Dermis microvascular lymphatic vessel endothelial cell (primary cell): ENCODE data around the gene E4F1. TPM values are rescaled to one million over a fixed set of nuclear protein-coding genes. Genes with fewer than 3 reads are reported as not detected.

Source experiments
- DNase-seq, 2 donors: peaks; one replicate each; pipeline versions ENCODE4 v3.0.0 to v3.0.0-alpha.2; 2010; ENCODE audit warnings: low read depth in 2 of 2
- total RNA-seq: library from RNA; depleted of rRNA; stranded (reverse); fragments of >200 nt; gene quantifications from 2 replicates; pipeline ENCODE4 v1.2.1, GENCODE V29; 2014

The E4F1 gene, protein sequence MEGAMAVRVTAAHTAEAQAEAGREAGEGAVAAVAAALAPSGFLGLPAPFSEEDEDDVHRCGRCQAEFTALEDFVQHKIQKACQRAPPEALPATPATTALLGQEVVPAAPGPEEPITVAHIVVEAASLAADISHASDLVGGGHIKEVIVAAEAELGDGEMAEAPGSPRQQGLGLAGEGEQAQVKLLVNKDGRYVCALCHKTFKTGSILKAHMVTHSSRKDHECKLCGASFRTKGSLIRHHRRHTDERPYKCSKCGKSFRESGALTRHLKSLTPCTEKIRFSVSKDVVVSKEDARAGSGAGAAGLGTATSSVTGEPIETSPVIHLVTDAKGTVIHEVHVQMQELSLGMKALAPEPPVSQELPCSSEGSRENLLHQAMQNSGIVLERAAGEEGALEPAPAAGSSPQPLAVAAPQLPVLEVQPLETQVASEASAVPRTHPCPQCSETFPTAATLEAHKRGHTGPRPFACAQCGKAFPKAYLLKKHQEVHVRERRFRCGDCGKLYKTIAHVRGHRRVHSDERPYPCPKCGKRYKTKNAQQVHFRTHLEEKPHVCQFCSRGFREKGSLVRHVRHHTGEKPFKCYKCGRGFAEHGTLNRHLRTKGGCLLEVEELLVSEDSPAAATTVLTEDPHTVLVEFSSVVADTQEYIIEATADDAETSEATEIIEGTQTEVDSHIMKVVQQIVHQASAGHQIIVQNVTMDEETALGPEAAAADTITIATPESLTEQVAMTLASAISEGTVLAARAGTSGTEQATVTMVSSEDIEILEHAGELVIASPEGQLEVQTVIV
- total RNA-seq, result 22.2 and 26.3 TPM in 2 replicates

DNA sequence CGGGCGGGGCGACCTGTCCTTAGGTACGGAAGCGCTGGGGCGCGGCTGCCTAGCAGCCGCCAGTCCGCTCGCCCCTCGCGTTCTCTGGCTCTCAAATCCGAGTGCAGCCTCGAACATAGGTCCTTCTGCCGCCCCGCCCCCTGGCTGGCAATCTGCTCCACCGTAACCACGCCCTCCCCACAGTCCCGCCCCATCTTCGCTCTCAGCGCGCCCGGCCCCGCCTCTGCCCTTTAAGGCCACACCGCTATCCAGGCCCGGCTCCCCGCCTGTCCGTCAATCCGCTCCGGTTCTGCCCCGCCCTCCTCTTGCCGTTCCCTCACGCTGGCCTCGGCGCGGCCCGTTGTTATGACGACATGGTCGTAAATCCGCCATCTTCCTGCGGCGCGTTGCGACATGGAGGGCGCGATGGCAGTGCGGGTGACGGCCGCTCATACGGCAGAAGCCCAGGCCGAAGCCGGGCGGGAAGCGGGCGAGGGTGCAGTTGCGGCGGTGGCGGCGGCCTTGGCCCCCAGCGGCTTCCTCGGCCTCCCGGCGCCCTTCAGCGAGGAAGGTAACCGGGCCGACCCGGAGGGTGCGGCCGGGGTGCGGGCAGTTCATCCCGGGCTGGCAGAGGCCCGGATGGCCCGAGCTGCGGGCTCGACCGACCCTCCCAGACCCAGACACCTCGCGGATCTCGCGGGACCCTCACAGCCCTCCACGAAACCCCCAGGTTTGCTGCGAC lies at the start of gene E4F1:
E4F1 (plus strand) TSS at position 371 of the 721 bp plus-strand sequence; CDS start at position 394, 23 bp downstream.
- DNase-seq, result peak; percentile 98 to 100

DNA sequence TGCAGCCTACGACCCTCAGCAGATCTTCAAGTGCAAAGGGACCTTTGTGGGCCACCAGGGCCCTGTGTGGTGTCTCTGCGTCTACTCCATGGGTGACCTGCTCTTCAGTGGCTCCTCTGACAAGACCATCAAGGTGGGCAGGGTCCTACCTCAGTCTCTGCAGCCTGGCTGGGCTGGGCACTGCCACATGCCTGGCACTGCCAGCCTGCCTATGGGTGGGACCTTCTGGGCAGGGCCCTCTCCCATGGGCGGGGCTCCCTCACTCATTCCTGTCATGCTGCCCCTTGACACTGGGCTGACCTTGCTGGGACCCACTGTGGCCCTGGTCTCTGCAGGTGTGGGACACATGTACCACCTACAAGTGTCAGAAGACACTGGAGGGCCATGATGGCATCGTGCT lies 49.5 kb upstream of the E4F1 start:
- no peak for DNase-seq

DNA sequence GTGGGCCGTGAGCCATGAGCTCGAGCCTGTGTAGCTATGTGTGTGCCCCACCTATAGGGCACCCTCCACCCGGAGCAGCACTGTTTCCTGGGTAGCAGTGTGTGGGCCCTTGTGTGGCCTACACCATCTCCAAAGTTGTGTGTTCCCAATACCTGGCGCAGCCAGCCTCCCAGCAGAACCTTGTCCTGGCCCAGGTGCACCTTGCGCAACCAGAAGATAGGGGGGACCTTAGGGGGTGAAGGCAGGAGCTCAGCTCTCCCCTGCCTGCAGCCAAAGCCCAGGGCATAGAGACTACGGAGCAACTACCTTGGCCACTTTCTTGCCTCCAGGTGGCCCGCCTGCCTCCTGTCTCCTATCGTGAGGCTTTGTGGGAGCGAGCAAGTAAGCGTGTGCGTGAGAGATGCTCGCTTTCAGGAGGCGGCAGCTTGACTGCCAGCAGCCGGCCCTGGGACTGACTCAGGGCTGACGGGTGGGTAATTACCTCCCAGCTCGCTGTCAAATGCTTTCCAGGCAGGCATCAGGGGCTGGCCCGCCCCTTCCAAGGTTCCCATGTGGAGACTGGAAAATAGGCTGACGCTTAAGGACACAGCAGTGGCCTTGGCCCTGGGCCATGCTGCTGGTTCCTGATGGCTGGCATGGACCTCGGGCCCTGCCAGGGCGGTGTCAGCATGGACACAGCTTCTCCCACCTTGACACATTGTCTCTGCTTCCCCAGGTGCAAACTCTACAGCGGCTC lies 48.8 kb upstream of the E4F1 start:
- DNase-seq, result no peak

DNA sequence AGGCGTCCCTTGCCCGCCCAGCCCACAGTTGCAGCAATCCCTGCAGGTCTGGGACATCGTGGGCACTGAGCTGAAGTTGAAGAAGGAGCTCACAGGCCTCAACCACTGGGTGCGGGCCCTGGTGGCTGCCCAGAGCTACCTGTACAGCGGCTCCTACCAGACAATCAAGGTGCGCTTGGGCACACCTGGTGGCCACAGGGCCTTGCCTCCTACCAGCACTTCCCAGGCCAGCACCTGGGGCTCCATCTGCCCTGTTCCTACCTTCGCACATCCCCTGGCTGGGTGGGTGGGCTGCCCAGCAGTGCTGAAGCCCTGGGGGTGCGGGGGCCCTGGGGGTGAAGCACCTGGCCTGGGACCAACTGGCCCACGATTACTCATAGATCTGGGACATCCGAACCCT lies 47.9 kb upstream of the E4F1 start:
- no peak for DNase-seq

DNA sequence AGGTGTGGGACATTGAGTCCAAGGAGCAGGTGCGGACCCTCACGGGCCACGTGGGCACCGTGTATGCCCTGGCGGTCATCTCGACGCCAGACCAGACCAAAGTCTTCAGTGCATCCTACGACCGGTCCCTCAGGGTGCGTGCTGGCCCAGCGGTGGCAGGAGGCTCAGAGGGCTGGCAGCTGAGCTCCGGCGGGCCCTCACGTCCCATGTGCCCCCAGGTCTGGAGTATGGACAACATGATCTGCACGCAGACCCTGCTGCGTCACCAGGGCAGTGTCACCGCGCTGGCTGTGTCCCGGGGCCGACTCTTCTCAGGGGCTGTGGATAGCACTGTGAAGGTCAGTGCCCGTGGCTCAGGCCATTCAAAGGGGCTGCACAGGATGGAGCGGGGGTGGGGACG lies 47.3 kb upstream of the E4F1 start:
- DNase-seq, result no peak

DNA sequence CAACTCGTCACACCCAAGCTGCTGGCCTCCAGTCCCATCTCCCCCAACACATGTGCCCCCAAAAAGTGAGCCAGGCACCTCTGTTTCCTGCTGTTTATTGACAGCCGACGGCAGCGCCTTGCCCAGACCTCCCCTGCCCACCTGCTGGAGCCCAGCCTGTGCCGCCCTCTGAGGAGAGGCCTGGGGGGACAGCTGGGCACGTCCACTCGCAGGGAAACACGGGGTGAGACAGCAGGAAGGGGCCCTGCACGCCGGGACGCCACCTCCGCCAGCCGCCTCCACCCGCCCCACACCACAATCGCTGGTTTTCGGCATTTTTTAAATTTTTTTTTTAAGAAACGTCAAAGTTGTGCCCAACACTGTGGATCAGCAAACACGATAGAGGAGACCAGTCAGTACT lies 46.3 kb upstream of the E4F1 start:
- no peak for DNase-seq

DNA sequence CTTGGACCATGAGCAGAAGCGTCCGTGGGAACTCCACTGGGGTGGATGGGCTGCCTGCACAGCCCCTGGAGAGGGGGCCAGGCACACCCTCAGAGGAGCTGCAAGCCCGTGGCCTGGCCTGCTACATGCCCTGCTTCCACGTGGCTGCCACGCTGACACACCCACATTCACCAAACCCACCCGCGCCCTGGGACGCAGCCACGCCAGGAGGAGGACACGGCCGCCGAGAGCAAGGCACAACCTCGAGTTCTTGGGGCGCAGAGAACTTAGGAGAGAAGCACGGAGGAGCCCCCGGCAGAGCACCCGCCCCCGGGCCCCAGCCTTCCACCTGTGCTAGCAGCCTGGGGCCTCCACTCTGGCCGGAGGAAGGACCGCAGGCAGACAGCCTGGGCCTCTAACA lies 45.8 kb upstream of the E4F1 start:
- DNase-seq, result no peak

DNA sequence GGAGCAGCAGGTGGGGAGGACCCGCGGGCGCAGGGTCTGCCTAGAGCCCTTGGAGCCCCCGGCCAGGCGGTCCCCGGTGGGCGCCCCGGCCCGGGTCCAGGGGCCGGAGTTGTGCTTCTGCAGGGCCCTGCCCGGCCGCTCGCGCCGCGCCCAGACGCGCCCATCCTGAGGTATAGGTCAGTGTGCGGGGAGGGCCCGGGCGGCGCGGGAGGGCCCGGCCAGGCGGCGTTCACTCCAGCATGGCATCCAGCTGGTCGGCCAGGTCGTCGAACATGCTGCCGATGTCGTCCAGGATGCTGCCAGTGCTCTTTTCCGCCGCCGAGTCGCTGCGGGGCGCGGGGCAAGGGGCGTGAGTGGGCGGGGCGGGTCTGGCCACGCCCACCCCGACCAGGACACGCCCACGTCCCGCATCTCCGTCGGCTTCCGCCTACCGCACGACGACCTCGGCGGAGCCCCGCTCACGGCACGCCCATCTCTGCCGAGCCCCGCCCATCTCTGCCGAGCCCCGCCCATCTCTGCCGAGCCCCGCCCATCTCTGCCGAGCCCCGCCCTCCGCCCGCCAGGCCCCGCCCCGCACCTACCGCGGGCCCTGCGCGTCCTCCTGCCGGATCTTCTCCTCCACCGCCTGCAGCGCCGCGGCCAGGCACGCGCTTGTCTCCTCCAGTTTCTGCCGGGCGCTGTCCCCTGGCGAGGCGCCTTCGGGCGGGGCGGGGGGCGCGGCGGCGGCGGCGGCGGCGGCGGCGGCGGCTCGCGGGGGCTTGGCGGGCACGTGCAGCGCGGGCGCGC lies 44.9 kb upstream of the E4F1 start:
- peak in 1 of 2 donors; percentile 67 for DNase-seq

DNA sequence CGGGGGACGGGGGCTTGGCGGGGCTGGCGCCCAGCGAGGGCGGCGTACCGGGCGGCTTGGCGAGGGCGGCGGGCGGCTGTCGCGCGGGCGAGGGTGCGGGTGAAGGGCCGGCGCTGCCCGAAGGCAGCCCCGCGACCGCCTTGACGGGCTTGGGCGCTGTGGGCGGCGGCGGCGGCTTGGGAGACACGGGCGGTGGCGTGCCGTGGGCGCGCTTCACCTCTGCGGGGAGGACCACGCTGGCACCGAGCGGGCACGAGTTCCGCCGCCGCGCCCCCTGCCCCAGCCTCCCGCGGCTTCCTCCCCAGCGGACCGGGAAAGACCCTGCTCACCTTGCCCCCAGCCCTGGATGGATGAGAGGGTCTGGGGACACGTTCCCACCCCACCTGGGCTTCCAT lies 44.3 kb upstream of the E4F1 start:
- no peak for DNase-seq

DNA sequence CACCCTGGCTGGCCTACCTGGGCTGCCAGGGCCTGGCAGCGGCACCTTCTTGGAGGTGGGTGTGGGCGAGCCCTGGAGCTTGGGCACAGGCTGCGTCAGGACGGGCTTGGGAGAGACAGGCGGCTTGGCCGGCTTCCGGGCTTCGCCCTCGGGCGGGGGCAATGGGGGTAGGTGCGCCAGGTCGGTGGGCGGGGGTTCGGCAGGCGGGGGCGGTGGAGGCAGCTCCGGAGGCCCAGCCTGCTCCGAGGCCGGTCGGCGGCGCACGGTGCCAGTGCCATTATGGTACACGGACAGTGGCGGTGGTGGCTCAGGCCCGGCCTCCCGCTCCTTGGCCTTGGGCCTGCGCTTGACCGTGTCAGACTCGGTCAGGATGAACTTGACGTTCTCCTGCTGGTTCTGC lies 43.8 kb upstream of the E4F1 start:
- DNase-seq, result no peak

DNA sequence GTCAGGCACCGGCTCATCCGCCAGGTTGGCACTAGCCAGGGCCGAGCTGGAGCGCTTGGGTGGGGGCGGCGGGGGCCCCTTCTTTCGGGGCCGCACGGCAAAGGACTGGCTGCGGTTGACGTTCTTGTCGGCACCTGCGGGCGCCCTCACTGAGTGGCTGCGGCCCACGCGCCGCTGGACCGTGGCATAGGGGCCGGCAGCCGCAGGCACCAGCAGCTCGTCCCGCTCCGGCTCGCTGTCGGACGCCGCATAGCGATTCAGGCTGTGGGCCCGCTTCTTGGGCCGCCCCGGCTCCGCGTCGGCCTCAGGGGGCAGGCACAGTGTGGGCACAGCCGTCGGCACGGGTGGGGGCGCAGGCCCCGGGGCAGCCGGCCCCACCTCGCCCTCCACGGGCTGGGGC lies 42.9 kb upstream of the E4F1 start:
- no peak for DNase-seq

DNA sequence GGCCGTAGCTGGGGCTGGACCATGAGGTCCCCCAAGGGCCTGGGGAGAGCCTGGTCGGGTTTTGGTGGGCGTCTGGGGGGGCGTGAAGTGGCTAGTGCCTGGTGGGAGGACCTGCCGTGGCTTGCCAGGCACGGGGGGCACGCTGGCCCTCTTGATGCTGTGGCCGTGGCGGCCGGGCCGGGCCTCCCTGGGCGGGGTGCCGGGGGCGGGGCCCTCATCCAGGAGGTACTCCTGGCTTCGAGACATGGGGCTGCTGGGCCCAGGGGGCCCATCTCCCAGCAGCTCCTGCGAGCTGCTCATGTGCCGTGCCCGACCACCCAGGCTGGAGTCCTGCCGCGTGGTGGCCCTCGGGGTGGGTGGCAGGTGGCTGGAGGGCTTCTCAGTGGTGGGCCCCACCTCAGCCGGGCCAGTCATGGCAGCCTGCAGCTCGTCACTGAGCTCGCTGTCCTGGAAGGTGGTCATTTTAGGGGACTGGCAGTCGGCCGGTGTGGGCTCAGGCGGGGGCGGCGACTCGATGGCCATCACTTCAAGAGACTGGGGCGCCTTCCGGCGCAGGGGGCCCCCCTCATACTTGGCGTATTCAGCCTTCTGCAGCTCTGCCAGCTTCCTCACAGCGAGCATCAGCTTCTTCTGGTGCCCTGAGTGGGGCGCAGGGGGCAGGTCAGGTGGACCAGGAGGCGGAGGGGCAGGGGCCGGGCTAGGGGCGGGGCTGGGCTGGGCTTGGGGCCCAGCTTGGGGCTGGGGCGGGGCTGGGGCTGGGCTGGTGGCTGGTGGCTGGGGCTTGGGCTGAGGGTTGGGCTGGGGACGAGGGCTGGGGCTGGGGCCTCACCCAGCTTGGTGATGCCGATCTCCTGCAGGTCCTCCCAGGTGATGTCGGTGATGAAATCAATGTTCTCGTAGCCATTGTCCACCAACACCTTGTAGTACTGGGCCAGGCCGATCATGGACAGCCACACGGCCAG lies 42.1 kb upstream of the E4F1 start:
- no peak for DNase-seq

DNA sequence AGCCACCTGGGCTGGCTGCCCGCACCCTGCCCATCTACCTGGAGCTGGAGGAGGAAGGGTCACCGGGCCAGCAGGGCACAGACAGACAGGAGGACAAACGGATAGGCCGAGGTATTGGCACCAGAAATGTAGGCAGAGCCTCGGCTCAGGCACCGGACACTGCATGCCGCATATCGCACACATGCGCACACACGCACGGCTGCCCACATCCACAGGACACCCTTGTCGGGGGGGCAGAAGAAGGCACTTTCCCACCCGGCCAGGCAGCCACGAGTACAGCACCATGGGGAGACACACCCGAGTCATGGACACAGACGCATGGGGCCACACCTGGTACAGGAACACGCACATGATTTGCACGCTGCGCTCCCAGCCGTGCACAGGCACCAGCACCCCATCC lies 41.4 kb upstream of the E4F1 start:
- no peak for DNase-seq

DNA sequence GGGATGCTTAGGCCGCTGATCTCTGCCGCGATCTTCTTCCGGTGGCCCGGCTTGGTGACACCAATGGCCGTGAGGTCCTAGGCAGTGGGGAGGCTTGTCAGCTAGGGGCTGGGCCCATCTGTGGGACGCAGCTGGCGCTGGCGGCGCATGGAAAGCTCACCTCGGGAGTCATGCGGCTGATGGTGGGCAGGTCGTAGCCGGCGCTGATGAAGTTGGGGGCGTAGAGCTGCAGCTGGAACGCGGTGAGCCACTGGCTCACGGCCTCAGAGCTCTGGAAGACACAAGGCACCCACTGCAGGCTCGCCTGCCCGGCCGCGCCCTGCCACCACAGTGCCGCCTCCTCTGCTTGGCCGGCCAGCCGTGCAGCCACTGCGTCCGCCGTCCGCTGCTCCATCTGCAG lies 39.7 kb upstream of the E4F1 start:
- no peak for DNase-seq

DNA sequence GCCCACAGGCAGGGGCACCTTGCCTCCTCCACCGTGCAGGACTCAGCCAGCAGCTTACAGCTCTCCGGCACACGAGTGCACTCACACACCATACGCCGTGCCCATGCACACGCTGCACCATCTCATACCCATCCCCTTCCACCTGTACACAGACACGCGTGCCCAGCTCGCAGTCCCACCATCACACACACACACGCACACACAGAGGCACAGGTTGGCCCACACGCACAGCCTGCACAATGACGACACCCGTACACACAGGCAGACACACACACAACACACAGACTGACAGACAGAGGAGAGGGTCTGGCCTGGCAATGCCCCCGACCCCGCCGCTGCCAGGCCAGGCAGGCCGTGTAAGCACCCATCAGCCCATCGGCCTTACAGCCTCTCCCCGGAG lies 39.0 kb upstream of the E4F1 start:
- DNase-seq, result no peak

DNA sequence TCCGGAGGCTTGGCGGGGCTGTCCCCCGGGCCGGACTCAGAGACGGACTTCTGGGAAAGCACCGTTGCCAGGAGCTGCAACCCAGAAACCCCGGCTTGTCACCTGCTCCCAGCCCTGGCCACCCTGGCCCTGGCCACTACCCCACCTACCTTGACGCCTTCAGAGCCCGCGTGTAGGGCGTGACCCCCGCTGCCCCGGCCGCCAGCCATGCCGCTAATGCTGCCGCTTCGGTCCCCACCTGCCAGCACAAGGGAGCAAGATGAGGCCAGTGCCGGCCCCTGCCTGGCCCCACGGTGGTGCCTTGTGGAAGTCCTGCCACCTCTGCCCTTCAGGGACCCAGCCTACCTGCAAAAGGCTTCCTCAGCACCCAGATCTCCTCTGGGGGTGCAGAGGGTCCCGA lies 38.4 kb upstream of the E4F1 start:
- no peak for DNase-seq

DNA sequence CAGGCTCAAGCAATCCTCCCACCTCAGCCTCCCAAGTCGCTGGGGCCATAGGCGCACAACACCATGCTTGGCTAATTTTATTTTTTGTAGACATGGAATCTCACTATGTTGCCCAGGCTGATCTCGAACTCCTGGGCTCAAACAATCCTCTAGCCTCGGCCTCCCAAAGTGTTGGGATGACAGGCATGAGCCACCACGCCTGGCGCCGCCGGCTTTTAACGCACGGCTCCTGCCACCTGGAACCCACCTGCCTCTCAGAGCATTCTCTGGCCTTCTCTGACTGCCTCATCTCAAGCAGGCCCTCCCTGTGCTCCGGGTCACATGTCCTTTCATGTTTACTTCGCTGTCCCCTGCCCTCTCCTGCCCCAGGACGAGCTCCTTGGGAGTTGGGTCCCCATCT lies 37.3 kb upstream of the E4F1 start:
- no peak for DNase-seq

DNA sequence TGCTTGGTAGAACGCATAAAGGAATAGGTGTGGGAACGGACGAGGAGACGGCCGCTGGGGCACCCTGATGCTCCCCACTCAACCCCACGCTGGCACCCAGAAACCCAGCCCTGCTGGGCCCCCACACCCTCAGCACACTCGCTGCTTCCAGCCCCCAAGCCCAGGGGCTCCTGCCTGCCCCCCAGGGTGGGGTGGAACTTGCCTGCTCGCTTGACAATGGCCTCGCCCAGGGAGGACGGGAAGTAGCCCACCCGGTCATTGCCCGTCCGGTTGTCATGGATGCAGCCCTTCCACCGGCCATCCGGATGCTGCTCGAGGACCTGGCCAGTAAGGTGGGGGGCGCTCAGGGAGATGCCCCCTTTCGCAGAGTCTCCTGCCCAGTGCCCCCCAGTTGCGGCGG lies 36.9 kb upstream of the E4F1 start:
- DNase-seq, result no peak

DNA sequence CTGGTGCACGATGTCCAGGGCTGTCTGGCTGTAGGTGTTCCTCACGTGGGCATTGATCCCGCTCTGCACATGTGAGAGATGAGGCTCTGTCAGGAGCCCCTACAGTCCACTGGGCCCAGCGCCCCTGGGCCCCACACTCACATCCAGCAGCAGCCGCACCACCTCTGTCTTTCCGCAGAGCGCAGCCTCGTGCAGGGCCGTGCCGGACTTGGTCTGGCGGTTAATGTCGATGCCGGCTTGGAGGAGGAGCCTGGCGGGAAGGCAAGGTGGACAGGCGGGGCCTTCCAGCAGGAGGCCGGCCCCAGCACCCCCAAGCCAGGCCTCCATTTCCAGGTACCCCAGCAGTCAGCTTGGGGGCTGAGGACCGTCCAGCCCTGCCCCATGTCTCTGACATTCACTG lies 36.2 kb upstream of the E4F1 start:
- no peak for DNase-seq

DNA sequence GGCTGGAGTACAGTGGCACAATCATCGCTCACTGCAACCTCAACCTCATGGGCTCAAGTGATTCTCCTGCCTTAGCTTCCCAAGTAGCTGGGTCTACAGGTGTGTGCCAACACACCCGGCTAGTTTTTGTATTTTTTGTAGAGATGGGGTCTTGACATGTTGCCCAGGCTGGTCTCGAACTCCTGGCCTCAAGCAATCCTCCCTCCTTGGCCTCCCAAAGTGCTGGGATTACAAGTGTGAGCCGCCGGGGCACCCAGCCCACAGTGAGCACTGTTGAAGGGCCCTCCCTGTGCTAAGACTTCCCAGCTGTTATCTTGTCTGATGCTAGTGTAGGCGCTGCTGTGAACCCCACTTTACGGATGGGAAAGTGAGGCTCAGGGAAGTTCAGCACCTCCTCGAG lies 35.0 kb upstream of the E4F1 start:
- DNase-seq, result no peak
